ENCODE results near the gene TYMS.

The TYMS gene

DNA sequence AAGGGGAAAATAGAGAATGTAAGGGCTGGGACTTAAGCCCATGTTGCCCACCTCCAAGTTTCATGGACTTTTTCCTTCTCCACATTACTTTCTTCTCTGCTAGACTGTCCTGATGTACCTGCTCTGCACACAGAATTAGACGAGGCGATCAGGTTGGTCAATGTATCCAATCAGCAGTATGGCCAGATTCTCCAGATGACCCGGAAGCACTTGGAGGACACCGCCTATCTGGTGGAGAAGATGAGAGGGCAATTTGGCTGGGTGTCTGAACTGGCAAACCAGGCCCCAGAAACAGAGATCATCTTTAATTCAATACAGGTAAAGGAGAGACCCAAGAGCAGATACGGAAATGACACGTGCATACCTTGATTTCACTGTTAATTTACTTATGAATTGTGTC lies 16.2 kb upstream of the TYMS start:
- TF ChIP-seq, protein P1, sequence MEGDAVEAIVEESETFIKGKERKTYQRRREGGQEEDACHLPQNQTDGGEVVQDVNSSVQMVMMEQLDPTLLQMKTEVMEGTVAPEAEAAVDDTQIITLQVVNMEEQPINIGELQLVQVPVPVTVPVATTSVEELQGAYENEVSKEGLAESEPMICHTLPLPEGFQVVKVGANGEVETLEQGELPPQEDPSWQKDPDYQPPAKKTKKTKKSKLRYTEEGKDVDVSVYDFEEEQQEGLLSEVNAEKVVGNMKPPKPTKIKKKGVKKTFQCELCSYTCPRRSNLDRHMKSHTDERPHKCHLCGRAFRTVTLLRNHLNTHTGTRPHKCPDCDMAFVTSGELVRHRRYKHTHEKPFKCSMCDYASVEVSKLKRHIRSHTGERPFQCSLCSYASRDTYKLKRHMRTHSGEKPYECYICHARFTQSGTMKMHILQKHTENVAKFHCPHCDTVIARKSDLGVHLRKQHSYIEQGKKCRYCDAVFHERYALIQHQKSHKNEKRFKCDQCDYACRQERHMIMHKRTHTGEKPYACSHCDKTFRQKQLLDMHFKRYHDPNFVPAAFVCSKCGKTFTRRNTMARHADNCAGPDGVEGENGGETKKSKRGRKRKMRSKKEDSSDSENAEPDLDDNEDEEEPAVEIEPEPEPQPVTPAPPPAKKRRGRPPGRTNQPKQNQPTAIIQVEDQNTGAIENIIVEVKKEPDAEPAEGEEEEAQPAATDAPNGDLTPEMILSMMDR (IDR thresholded peaks at IDR 0.05; ENCODE audit: low read depth, low read length), result no peak
- in situ Hi-C loops (cut with HindIII; ENCODE audit: low sequenced_read_pairs), result no loop called here
- no peak overlapping the region for H3K4me3 ChIP-seq (ENCODE audit: low read depth, low read length)
- no peak for DNase-seq (ENCODE audit: low read depth, low spot score)

DNA sequence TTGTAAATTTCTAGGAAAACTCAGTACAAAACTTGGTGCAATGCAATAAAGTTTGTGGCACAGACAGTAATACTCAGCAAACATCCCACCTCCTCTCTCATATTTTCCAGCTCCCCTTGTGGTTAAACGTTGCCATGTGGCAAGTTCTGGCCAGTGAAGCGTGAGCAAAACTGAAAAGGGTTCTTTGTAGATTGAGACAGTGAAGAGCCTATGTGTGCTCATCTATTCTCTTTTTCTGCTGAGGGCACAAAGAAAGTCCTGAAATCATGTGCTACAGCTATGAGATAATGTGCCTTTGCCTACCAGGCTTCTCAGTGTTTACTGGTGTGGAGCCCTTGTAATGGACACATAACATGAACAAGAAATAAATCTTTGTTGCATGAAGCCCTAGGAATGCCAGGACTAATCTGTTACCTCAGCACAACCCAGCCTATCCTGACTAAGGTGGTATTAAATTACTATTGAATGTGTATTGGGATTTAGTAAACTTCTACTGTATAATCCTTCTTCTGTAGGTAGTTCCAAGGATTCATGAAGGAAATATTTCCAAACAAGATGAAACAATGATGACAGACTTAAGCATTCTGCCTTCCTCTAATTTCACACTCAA lies 13.0 kb upstream of the TYMS start:
- H3K4me3 ChIP-seq (ENCODE audit: low read depth, low read length), result no peak overlapping the region
- in situ Hi-C loops (cut with HindIII; ENCODE audit: low sequenced_read_pairs), result no loop called here
- DNase-seq (ENCODE audit: low read depth, low spot score), result no peak
- TF ChIP-seq, protein P1 (IDR thresholded peaks at IDR 0.05; ENCODE audit: low read depth, low read length), result no peak

DNA sequence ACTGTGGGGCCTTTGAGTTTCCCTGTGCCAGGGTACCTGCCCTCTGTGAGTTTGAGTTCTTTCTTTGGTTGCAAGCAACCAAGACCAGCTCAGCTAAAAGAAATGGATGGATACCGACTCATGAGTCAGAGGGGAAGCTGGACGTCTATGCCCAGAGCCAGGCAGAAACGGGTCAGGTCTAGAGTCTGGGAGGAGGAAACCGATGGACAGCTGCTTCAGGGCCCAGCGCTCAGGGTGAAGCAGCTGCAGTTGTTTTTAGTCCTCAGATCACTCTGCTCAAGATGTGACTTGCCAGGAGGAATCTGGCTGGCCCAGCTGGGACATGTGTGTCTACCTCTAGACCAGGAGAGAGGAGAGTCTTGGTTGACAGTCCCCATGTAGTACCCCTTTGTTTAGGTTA lies 10.1 kb upstream of the TYMS start:
- TF ChIP-seq, protein P1 (IDR thresholded peaks at IDR 0.05; ENCODE audit: low read depth, low read length), result no peak
- H3K4me3 ChIP-seq (ENCODE audit: low read depth, low read length), result no peak overlapping the region
- DNase-seq (ENCODE audit: low read depth, low spot score), result no peak
- in situ Hi-C loops (cut with HindIII; ENCODE audit: low sequenced_read_pairs), result no loop called here

DNA sequence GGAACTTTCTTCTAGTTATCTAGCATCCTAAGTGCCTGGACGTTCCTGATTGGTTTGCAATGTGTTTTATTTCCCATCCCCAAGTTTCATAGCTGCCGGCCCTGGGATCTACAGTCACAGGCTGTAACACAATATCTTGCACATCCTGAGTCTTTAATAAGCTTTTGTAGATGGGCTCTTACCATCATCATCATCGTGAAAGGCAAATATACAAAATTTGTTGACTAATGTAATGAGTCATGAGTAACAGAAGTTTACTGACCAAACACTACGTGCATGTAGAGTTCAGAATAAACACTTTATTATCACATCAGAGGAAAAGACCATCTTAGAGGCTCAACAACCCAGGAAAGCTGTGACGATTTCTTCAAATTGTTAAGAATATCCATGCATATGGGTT lies 8.1 kb upstream of the TYMS start:
- no peak overlapping the region for H3K4me3 ChIP-seq (ENCODE audit: low read depth, low read length)
- TF ChIP-seq, protein P1 (IDR thresholded peaks at IDR 0.05; ENCODE audit: low read depth, low read length), result no peak
- in situ Hi-C loops (cut with HindIII; ENCODE audit: low sequenced_read_pairs), result no loop called here
- no peak for DNase-seq (ENCODE audit: low read depth, low spot score)

DNA sequence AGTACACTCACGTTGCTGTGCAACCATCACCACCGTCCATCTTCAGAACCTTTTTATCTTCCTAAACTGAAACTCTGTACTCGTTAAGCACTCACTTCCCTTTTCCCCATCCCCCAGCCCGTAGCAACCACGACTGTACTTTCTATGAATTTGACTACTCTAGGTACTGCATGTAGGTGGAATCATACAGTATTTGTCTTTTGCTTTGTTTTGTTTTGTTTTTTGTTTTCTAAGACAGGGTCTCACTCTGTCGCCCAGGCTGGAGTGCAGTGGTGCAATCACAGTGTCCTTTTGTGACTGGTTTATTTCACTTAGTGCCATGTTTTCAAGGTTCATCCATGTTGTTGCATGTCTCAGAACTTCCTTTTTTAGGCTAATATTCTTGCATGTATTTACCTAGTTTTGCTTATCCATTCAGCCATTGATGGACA lies 7.0 kb upstream of the TYMS start:
- TF ChIP-seq, protein P1 (IDR thresholded peaks at IDR 0.05; ENCODE audit: low read depth, low read length), result no peak
- DNase-seq (ENCODE audit: low read depth, low spot score), result no peak
- no peak overlapping the region for H3K4me3 ChIP-seq (ENCODE audit: low read depth, low read length)
- in situ Hi-C loops (cut with HindIII; ENCODE audit: low sequenced_read_pairs), result no loop called here

DNA sequence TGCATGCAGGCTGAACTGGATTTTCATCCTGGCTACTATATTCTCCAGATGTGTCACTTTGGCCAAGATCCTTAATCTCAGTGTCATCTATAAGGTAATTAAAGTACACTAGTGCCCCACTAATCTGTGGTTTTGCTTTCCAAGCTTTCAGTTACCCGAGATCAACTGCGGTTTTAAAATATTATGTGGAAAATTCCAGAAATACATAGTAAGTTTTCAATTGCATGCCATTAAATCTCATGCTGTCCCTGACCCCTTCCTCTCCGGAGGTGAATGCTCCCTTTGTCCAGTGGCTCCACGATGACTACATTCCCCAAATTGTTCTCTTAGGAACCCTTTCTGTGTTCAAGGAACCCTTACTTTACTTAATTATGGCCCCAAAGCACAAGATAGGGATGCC lies 5.3 kb upstream of the TYMS start:
- TF ChIP-seq, protein P1 (IDR thresholded peaks at IDR 0.05; ENCODE audit: low read depth, low read length), result no peak
- H3K4me3 ChIP-seq (ENCODE audit: low read depth, low read length), result no peak overlapping the region
- in situ Hi-C loops (cut with HindIII; ENCODE audit: low sequenced_read_pairs), result no loop called here
- no peak for DNase-seq (ENCODE audit: low read depth, low spot score)

- in situ Hi-C loops (cut with HindIII; ENCODE audit: low sequenced_read_pairs), result no loop called here
- TF ChIP-seq, protein P1 (IDR thresholded peaks at IDR 0.05; ENCODE audit: low read depth, low read length), result no peak
- no peak overlapping the region for H3K4me3 ChIP-seq (ENCODE audit: low read depth, low read length)
- no peak for DNase-seq (ENCODE audit: low read depth, low spot score)
Measured at GRCh38 chr18:653512-653911, 3.9 kb upstream of the TYMS start.

Data from astrocyte of the spinal cord (primary cell).